Uterus (tissue), 2 donors: Measurements from ENCODE around the gene INSL3.

Source experiments
- CTCF ChIP-seq, 4 experiments: fragments of 200-600 bp in 2 of 4; fragments of 450-650 bp in 2 of 4; sonication (generic) in 2 of 4; IDR thresholded peaks; one replicate each; pipeline ENCODE4 v1.5.1; 2016 to 2019; ENCODE audit warnings: antibody characterized with exemption in 4 of 4, mild to moderate bottlenecking in 2 of 4, moderate library complexity in 1 of 4
- POLR2A ChIP-seq, 2 donors: fragments of 450-650 bp; IDR thresholded peaks; one replicate each; pipeline ENCODE4 v1.6.1; 2016; ENCODE audit warnings: antibody characterized with exemption in 2 of 2, mild to moderate bottlenecking in 1 of 2, moderate library complexity in 1 of 2

GRCh38 chr19:17846146-17846545 lies 24.8 kb upstream of the INSL3 start:
- TF ChIP-seq POLR2A (IDR thresholded peaks at IDR 0.05) = no peak
- no peak for TF ChIP-seq CTCF (IDR thresholded peaks at IDR 0.05)
